Stomach (tissue), 9 donors: ENCODE data around the gene EIF4G3. TPM values are rescaled to one million over a fixed set of nuclear protein-coding genes. Genes with fewer than 3 reads are reported as not detected.

ENCODE experiments used
- DNase-seq, 2 donors: peaks; one replicate each; pipeline versions ENCODE4 v3.0.0 to v3.0.0-alpha.2; 2013 to 2019
- H3K27ac ChIP-seq, 5 donors: fragments of 200-600 bp in 4 of 5; sonication (generic) in 4 of 5; one replicate each; pipeline ENCODE4 v1.5.1; 2013 to 2019; ENCODE audit warnings: mild to moderate bottlenecking in 1 of 5, moderate library complexity in 1 of 5
- H3K27me3 ChIP-seq, 3 donors: fragments of 200-600 bp; sonication (generic); one replicate each; pipeline ENCODE4 v1.5.1; 2017 to 2019; ENCODE audit warnings: mixed run types in 1 of 3
- H3K36me3 ChIP-seq, 4 donors: fragments of 200-600 bp; sonication (generic); 1 replicate in 3 of 4; 2 replicates in 1 of 4; pipeline ENCODE4 v1.5.1; 2016 to 2019
- H3K4me1 ChIP-seq, 4 donors: fragments of 200-600 bp; sonication (generic); one replicate each; pipeline ENCODE4 v1.5.1; 2016 to 2019
- H3K4me3 ChIP-seq, 4 donors: fragments of 200-600 bp; sonication (generic) in 3 of 4; one replicate each; pipeline ENCODE4 v1.5.1; 2016 to 2019; ENCODE audit warnings: mild to moderate bottlenecking in 1 of 4
- H3K9me3 ChIP-seq, 4 donors: fragments of 200-600 bp; sonication (generic); one replicate each; pipeline ENCODE4 v1.5.1; 2016 to 2019
- EP300 ChIP-seq: sonication (generic); formaldehyde crosslinking; IDR thresholded peaks from one replicate; pipeline ENCODE4 v1.6.1; 2017; ENCODE audit warnings: antibody characterized with exemption
- POLR2A ChIP-seq, 4 donors: fragments of 450-650 bp; IDR thresholded peaks; one replicate each; pipeline ENCODE4 v1.6.1; 2016; ENCODE audit warnings: antibody characterized with exemption in 4 of 4, control low read depth in 2 of 4, mild to moderate bottlenecking in 1 of 4, moderate library complexity in 1 of 4
- POLR2AphosphoS5 ChIP-seq, 3 donors: sonication (generic); formaldehyde crosslinking; IDR thresholded peaks; one replicate each; pipeline ENCODE4 v1.6.1; 2016; ENCODE audit warnings: antibody characterized with exemption in 3 of 3
- WGBS, 5 donors: extraction: QIAGEN DNeasy Blood & Tissue Kit in 3 of 5; methylation state at CpG; one replicate each; pipeline versions ENCODE4 v1.1.5 to v1.1.7; 2013 to 2018; 5-methylcytosine and 5-hydroxymethylcytosine counted together
- intact Hi-C: fragments of 100-400 bp; cut with DNase I; formaldehyde crosslinking; loops from one replicate; pipeline ENCODE4 v1.15.1; 2023; ENCODE audit warnings: low total_unique reads
- polyA plus RNA-seq, 3 donors: library from polyadenylated mRNA; stranded (reverse); fragments of 200-250 nt; gene quantifications; one replicate each; pipeline ENCODE4 v1.2.3, GENCODE V29; 2013
- total RNA-seq, 5 donors: library from RNA; depleted of rRNA; stranded (reverse); fragments of >200 nt; gene quantifications; one replicate each; pipeline versions ENCODE4 v1.1.0 to v1.2.3, GENCODE V29; 2014 to 2016
- TF ChIP-seq, protein P1 (sequence below), 7 experiments: fragments of 450-650 bp in 4 of 7; fragments of 200-600 bp in 3 of 7; sonication (generic) in 3 of 7; IDR thresholded peaks; one replicate each; pipeline ENCODE4 v1.5.1; 2016 to 2019; ENCODE audit warnings: antibody characterized with exemption in 7 of 7, control low read depth in 2 of 7, mild to moderate bottlenecking in 1 of 7
- donor health status: healthy with polysubstance abuse.
- donor health status: Bipolar disorder and iron deficiency.
- donor health status: healthy.

The EIF4G3 gene
- total and polyA plus RNA-seq, 8 donors: 6.3 to 63.3 (median 44.7) TPM

- peaks cover 11 to 36% (median 31%) of the 10 kb centered on the region in 4 donors for H3K36me3 ChIP-seq
- H3K27me3 ChIP-seq: no peaks in the 10 kb centered on the region
- WGBS, 5 donors: 66 to 74% (median 70%) methylated on average over 4 of the region's 4 CpGs
- H3K27ac ChIP-seq: no peak overlapping the region
- H3K4me3 ChIP-seq: no peak overlapping the region
- TF ChIP-seq POLR2A (IDR thresholded peaks at IDR 0.05): no peak
- no peak for TF ChIP-seq POLR2AphosphoS5 (IDR thresholded peaks at IDR 0.05)
- TF ChIP-seq, protein P1, sequence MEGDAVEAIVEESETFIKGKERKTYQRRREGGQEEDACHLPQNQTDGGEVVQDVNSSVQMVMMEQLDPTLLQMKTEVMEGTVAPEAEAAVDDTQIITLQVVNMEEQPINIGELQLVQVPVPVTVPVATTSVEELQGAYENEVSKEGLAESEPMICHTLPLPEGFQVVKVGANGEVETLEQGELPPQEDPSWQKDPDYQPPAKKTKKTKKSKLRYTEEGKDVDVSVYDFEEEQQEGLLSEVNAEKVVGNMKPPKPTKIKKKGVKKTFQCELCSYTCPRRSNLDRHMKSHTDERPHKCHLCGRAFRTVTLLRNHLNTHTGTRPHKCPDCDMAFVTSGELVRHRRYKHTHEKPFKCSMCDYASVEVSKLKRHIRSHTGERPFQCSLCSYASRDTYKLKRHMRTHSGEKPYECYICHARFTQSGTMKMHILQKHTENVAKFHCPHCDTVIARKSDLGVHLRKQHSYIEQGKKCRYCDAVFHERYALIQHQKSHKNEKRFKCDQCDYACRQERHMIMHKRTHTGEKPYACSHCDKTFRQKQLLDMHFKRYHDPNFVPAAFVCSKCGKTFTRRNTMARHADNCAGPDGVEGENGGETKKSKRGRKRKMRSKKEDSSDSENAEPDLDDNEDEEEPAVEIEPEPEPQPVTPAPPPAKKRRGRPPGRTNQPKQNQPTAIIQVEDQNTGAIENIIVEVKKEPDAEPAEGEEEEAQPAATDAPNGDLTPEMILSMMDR (IDR thresholded peaks at IDR 0.05): no peak
- no peak for TF ChIP-seq EP300
- no peak for DNase-seq
- intact Hi-C loops: no loop called here
- peaks cover 0 to 11% (median under 1%) of the 10 kb centered on the region in 4 donors for H3K4me1 ChIP-seq
- H3K9me3 ChIP-seq: no peaks in the 10 kb centered on the region
Observed at GRCh38 chr1:21084111-21084810, 92.4 kb downstream of the EIF4G3 start.

- H3K4me1 ChIP-seq: peaks cover 0 to 11% (median under 1%) of the 10 kb centered on the region in 4 donors
- WGBS, 5 donors: 92 to 96% (median 94%) methylated on average over 6 of the region's 6 CpGs
- H3K27me3 ChIP-seq: no peaks in the 10 kb centered on the region
- intact Hi-C loops: no loop called here
- no peaks in the 10 kb centered on the region for H3K9me3 ChIP-seq
- TF ChIP-seq POLR2AphosphoS5 (IDR thresholded peaks at IDR 0.05) (no peak), EP300 (no peak), POLR2A (IDR thresholded peaks at IDR 0.05) (no peak)
- TF ChIP-seq, protein P1 (IDR thresholded peaks at IDR 0.05): no peak
- H3K4me3 ChIP-seq: no peak overlapping the region
- DNase-seq: peak in 1 of 2 donors; percentile 8
- H3K36me3 ChIP-seq: peaks cover 11 to 27% (median 19%) of the 10 kb centered on the region in 4 donors
- H3K27ac ChIP-seq: no peak overlapping the region
Observed at GRCh38 chr1:21082073-21082472, 94.6 kb downstream of the EIF4G3 start.

GRCh38 chr1:21077085-21077484, 99.6 kb downstream of the EIF4G3 start:
- DNase-seq: no peak
- H3K9me3 ChIP-seq: no peaks in the 10 kb centered on the region
- H3K27ac ChIP-seq: peak overlapping the region in 1 of 5 donors; percentile 10
- peaks cover 0 to 14% (median 5%) of the 10 kb centered on the region in 4 donors for H3K4me1 ChIP-seq
- peaks cover 3 to 6% (median 4%) of the 10 kb centered on the region in 4 donors for H3K36me3 ChIP-seq
- intact Hi-C loops: no loop called here
- H3K27me3 ChIP-seq: no peaks in the 10 kb centered on the region
- TF ChIP-seq POLR2A (IDR thresholded peaks at IDR 0.05) (no peak), POLR2AphosphoS5 (IDR thresholded peaks at IDR 0.05) (no peak), EP300 (no peak)
- TF ChIP-seq, protein P1 (IDR thresholded peaks at IDR 0.05): no peak
- H3K4me3 ChIP-seq: no peak overlapping the region

DNA sequence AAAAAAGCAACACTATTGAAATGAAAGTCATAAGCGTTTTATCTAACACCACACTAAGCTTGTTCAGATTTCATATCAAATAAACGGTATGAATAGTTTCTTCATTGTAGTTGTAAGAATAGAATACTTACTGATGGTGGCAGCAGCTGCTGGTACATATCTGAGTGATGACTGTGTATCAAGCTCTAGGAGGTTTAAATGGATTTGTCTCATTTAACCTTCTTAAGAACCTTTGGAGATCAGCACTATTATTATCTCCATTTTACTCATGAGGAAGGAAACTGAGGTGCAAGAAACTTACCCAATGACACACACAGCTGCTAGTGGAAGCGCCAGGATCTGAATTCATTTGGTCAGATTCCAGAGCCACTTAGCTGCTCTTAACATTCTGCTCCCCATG, 104.0 kb downstream of the EIF4G3 start:
- TF ChIP-seq POLR2A (IDR thresholded peaks at IDR 0.05) (no peak), EP300 (no peak)
- Histone ChIP-seq H3K36me3 (peaks cover 0 to 6% (median 3%) of the 10 kb centered on the region in 4 donors), H3K27me3 (no peaks in the 10 kb centered on the region), H3K9me3 (no peaks in the 10 kb centered on the region), H3K4me1 (peaks cover 0 to 26% (median 12%) of the 10 kb centered on the region in 4 donors), H3K27ac (no peak overlapping the region), H3K4me3 (no peak overlapping the region)
- DNase-seq: no peak
- intact Hi-C loops: no loop called here
- 50 to 71% (median 63%) methylated on average over 3 of the region's 3 CpGs for WGBS, 5 donors

DNA sequence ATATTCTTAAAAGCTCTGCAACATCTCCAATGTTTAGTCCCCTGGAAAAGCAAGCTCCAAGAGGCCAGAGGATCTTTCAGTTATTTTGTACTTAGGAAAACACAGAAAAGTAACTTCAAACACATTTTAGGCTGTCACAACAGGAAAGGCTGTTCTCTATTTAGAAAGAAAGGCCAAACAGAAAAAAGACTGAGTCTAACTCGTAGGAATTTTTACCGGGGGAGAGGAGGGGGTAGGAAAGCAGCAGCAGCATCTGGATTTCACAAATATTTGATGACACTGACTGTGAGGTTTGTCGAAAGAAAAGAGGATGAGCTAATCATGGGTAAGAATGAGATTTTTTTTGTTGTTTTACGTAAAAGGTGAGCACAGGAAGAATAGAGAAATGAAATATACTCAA, 107.1 kb downstream of the EIF4G3 start:
- Histone ChIP-seq H3K4me3 (no peak overlapping the region), H3K9me3 (no peaks in the 10 kb centered on the region), H3K4me1 (peaks cover 0 to 28% (median 12%) of the 10 kb centered on the region in 4 donors), H3K27me3 (no peaks in the 10 kb centered on the region), H3K27ac (peak overlapping the region in 2 of 5 donors; percentile 27 to 31), H3K36me3 (peaks cover 0 to 6% (median 3%) of the 10 kb centered on the region in 4 donors)
- intact Hi-C loops: no loop called here
- WGBS, 5 donors: 48 to 75% (median 69%) methylated on average over 4 of the region's 4 CpGs
- no peak for DNase-seq
- TF ChIP-seq POLR2AphosphoS5 (IDR thresholded peaks at IDR 0.05) (no peak), POLR2A (IDR thresholded peaks at IDR 0.05) (no peak), EP300 (no peak)
- TF ChIP-seq, protein P1 (IDR thresholded peaks at IDR 0.05): no peak
